Anterior cingulate cortex (tissue), 58 donors: ENCODE data around the gene LMLN.
"Not testable (repeated sequence)": the region's sequence is repeated elsewhere in the genome, so short reads cannot be mapped to it uniquely, and the experiment has no call there.

Experiments used
- DNase-seq, 58 donors: peaks; one replicate each; lab custom pipeline; 2025; lab: John Stamatoyannopoulos, UW

LMLN gene, protein sequence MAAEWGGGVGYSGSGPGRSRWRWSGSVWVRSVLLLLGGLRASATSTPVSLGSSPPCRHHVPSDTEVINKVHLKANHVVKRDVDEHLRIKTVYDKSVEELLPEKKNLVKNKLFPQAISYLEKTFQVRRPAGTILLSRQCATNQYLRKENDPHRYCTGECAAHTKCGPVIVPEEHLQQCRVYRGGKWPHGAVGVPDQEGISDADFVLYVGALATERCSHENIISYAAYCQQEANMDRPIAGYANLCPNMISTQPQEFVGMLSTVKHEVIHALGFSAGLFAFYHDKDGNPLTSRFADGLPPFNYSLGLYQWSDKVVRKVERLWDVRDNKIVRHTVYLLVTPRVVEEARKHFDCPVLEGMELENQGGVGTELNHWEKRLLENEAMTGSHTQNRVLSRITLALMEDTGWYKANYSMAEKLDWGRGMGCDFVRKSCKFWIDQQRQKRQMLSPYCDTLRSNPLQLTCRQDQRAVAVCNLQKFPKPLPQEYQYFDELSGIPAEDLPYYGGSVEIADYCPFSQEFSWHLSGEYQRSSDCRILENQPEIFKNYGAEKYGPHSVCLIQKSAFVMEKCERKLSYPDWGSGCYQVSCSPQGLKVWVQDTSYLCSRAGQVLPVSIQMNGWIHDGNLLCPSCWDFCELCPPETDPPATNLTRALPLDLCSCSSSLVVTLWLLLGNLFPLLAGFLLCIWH

DNA sequence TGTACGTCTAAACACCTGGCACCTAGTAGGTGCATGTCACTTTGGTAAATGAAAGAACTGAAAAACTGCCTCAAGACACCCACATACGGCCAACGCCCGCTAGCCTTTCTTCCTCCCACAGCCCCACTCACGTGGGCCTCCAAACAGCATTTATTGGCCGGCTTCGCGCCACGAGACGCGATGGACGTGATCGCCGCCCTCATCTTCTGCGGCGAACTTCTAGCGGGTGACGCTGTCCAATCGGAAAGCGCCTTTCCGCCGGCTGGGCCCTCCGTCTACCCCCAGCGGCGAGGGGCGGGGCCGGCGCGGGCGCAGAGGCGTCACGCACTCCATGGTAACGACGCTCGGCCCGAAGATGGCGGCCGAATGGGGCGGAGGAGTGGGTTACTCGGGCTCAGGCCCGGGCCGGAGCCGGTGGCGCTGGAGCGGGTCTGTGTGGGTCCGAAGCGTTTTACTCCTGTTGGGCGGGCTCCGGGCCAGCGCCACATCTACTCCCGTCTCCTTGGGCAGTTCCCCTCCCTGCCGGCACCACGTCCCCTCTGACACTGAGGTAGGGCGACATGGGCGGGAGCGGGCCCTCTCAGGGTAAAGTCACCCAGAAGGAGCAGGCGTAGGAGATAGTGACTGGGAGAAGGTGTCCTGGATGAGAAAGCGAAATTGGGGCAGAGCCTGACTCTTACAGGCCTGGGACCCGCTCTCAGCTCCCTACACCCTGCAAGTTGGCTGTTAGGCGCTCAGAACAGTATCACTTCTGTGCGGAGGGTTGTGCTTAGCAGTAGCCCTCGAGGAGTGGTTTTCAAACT, at the start of gene LMLN:
TSS of gene LMLN (plus strand) at position 327 of the 803 bp plus-strand sequence. CDS start at position 356, 29 bp downstream.
- DNase-seq: peak; percentile 65 to 98 (median 93)

GRCh38 chr3:197912741-197913476, 47.1 kb upstream of the LMLN start:
- DNase-seq: peak in 27 of 58 donors; percentile 2 to 70 (median 8)

DNA sequence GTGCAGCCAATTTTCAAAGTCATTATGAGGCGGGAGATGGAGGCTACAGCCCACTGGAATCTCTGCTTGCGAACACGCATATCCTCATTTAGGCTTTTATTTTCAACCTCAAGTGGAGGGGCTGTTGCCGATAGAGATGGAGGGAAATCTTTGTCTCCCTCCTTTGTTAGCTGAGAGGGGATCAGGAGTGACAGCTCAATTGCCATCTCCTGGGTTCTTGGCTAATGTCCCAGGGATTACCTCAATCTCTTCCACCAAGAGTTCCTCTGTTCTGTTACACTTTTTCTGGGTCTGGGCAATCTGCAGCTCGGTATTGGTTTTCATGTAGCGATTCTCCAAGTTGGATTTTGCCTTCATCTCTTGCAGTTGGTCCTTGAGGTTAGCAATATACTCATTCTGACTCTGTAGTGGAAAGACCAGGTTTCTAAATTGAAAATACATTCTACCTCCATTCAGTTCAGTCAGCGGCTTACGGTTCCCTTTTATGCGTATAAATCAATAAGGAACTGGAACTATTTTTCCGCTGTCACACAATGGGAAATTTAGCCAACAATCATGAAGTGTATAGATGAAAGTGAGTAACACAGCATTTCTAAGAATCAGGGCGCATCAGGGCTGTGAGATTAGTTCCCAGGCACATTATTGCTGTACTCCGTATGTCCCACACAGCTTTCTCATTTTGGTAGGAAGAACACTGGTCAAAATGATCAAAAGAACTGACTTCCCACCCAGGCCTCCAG, 46.2 kb upstream of the LMLN start:
- DNase-seq: no peak

DNA sequence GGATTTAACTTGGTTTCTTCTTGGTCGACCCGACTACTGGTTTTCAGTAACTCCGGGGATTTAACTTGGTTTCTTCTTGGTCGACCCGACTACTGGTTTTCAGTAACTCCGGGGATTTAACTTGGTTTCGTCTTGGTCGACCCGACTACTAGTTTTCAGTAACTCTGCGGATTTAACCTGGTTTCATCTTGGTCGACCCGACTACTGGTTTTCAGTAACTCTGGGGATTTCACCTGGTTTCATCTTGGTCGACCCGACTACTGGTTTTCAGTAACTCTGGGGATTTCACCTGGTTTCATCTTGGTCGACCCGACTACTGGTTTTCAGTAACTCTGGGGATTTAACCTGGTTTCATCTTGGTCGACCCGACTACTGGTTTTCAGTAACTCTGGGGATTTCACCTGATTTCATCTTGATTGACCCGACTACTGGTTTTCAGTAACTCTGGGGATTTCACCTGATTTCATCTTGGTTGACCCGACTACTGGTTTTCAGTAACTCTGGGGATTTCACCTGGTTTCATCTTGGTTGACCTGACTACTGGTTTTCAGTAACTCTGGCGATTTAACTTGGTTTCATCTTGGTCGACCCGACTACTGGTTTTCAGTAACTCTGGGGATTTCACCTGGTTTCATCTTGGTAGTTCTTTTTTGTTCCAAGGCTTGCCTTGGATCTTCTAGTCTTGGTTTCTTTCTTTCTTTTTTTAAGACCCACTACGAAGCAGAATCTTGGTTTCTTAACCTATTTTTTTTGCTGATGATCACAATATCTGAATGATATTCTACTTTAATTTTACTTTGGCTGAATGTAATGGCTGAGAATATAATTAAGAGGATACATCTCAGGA, 38.4 kb upstream of the LMLN start:
- DNase-seq: not testable (repeated sequence)

GRCh38 chr3:197926418-197926817, 33.6 kb upstream of the LMLN start:
- no peak for DNase-seq

- DNase-seq: not testable (repeated sequence)
Measured at GRCh38 chr3:197927578-197927977, 32.4 kb upstream of the LMLN start.

DNA sequence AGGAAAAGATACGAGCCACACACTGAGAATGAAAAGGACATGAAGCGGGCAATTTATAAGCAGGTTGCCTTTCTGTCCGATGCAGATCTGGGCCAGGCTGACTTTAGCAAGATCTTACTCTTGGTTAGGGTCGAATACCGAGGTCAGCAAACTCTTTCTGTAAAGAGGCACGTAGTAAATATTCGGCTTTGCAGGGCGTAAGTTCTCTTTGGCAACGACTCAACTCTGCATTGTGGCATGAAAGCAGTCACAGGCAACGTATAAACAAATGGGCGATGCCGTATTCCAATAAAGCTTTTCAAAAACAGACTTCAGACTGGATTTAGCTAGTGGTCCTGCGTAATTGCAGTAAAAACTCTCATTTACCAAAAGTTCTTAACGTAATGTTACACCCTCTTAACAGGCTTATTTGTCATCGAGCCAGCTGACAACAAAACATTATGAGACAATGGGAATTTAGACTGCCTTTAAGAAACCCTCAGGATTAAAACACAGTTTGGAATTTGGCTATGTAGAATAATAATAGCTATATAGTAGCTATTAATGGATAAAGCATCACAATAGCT, 23.1 kb upstream of the LMLN start:
- no peak for DNase-seq

DNA sequence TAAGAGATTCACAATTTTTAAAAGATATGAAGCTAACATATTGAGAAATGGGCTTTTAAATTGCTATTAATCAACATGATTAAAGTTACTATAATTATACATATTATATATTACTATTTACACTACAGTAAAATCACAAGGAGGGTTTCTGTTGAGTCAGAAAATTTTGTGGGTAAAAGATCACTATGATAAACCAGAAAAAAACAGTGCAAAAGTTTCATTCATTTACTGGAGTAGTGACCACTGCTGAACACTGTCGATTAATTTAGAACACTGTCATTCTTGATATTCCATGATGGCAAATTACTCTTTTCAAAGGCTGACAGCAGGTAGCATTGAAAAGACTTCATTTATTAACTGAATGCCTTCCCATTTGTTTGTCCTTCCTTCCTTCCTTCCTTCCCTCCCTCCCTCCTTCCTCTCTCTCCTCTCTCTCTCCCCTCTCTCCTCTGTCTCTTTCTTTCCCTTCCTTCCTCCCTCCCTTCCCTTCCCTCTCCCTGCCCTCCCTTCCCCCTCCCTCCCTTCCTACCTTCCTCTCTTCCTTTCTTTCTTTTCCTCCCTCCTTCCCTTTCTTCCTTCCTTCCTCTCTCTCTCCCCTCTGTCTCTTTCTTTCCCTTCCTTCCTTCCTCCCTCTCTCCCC, 19.2 kb upstream of the LMLN start:
- DNase-seq: no peak

GRCh38 chr3:197942956-197943556, 17.0 kb upstream of the LMLN start:
- DNase-seq: no peak

- no peak for DNase-seq
Measured at GRCh38 chr3:197949191-197949777, 10.7 kb upstream of the LMLN start.

DNA sequence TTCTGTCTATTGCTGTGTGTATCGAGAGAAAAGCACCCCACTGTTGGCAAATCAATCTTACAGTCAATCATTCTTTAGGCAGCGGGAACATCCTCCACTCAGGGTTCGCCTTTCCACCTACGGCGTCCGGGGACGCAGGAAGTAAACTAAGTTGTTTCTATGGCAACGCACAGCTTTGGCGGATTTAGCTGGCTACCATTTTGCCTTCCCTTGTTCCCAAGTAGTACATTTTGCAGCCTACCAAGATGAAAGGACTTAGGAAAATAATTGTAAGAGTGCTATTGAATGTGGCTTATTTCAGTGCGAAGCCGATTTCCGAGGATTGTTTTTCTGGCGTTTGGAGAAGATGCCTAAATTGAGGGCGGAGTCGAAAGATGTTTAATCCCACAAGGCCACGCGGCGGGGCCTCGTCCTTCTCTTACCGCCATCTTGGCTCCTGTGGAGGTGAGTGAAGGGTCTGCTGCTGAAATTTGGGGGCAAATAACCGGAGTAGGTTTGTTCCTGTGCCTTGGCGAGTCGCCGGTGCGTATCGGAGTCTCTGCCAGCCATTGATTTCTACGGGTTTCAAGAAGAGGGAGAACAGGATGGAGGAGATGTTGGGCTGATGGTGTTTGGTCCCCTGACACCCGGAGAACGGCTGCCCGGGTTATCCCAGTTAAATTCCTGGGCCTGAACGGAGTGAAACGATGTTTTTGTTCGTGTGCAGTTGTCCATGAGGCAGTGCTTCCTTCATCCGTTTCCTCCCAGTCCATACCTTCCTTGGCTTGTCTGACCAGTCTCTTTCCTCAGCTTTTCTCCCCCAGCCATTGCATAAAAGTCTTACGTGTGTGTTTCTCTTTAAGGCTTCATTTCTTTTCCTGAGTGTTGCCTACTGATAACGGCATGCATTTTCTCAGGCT, 10.0 kb upstream of the LMLN start, which contains the start of gene RPL35A:
TSS of gene RPL35A (plus strand) at position 413 of the 899 bp plus-strand sequence. CDS start 778 bp downstream, outside the sequence.
- peak; percentile 52 to 99 (median 84) for DNase-seq

DNA sequence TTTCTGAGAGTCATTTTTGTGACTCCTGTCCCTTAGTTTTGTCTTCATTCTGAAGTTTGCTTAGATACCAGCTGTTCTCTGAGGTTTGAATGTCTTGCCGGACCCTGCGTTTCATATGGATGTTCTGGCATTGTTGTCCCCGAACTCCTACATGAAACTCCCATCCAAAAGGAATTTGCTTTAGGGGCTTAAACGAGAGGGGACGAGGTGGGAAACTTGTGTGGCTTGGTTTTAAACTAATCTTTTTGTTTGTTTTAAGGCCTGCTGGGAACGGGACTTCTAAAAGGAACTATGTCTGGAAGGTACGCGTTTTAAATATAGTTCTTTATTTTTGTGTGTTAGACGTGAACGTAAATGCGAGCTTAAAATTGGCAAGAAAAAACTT, 9.3 kb upstream of the LMLN start:
- DNase-seq: no peak

DNA sequence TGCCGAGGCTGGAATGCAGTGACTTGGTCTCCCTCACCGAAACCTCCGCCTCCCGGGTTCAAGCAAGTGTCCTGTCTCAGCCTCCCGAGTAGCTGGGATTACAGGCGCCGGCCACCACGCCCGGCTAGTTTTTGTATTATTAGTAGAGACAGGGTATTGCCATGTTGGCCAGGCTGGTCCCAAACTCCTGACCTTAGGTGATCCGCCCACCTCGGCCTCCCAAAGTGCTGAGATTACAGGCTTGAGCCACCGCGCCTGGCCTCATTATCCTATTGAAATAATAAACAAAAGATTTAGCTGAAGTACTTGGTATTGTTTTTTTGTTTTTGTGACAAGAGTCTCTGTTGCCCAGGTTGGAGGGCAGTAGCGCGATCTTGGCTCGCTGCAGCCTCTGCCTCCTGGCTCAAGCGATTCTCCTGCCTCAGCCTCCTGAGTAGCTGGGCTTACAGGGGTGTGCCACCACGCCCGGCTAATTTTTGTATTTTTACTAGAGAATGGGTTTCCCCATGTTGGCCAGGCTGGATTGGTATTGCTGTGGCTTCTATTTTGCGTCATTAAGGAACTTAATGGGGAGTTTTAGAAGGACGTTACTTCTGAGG, 8.5 kb upstream of the LMLN start:
- DNase-seq: no peak

GRCh38 chr3:197952440-197952839, 7.6 kb upstream of the LMLN start:
- no peak for DNase-seq

GRCh38 chr3:197953325-197953724, 6.7 kb upstream of the LMLN start:
- no peak for DNase-seq
